K562 (cell line): Measurements from ENCODE around the gene USP46. TPM values are rescaled to one million over a fixed set of nuclear protein-coding genes. Genes with fewer than 3 reads are reported as not detected.

ENCODE experiments used
- ATAC-seq: fragments of 200-7000 bp; cut with Tn5 transposase; 3 replicates; pipeline ENCODE4 v1.9.1; 2020; ENCODE audit warnings: moderate library complexity
- BruUV-seq: library from RNA; stranded (reverse); fragments of 400-500 nt; replicated peaks from 2 replicates; lab custom pipeline; 2021; lab: Mats Ljungman, UMichigan
- CTCF ChIA-PET: fragments of 300-600 bp; formaldehyde crosslinking; extraction: SDS; loops from one replicate; lab custom pipeline; 2021; ENCODE audit warnings: low intra/inter-chr PET ratio; lab: Yijun Ruan, JAX
- POLR2A ChIA-PET: fragments of 300-600, 350-650 bp; sonication (Branson Sonifier 250); formaldehyde crosslinking; extraction: SDS; loops from one replicate; lab custom pipeline; 2021; ENCODE audit warnings: antibody characterized with exemption, inconsistent platforms; lab: Yijun Ruan, JAX
- DNase-seq, 4 experiments: peaks; one replicate each; pipeline versions ENCODE4 v3.0.0 to v3.0.0-alpha.2; 2011 to 2018; ENCODE audit warnings: low spot score in 3 of 4, mixed read lengths in 3 of 4; ENCODE audit errors: extremely low read depth in 1 of 4
- FAIRE-seq: peaks from 2 replicates; lab custom pipeline; 2011; peaks lifted over from hg19 to GRCh38; lab: Jason Lieb, UNC
- H2AFZ ChIP-seq: 2 replicates; pipeline ENCODE4 v1.6.0; 2011; ENCODE audit warnings: low read depth, low read length, control low read depth, inconsistent platforms
- H3K27ac ChIP-seq: fragments of 200-600 bp; 3 replicates; pipeline ENCODE4 v1.8.0; 2011; ENCODE audit warnings: low read depth, mild to moderate bottlenecking, control low read depth, inconsistent platforms, low read length, moderate library complexity, mixed read lengths; ENCODE audit errors: extremely low read depth
- H3K27me3 ChIP-seq, 2 experiments: fragments of 300-600 bp in 1 of 2; 2 replicates in 1 of 2; 3 replicates in 1 of 2; pipeline versions ENCODE4 v1.6.0 to v1.8.0; 2011; ENCODE audit warnings: inconsistent platforms in 2 of 2, low read length in 2 of 2, mild to moderate bottlenecking in 1 of 2, mixed read lengths in 1 of 2, moderate library complexity in 1 of 2; ENCODE audit not compliant: control insufficient read depth in 2 of 2, insufficient read depth in 2 of 2
- H3K36me3 ChIP-seq: fragments of 300-600 bp; 3 replicates; pipeline ENCODE4 v1.8.0; 2011; ENCODE audit warnings: mild to moderate bottlenecking, low read length, inconsistent platforms; ENCODE audit not compliant: control insufficient read depth, insufficient read depth
- H3K4me1 ChIP-seq, 2 experiments: fragments of 200-600 bp in 1 of 2; replicated peaks in 1 of 2; 2 replicates in 1 of 2; 3 replicates in 1 of 2; pipeline versions ENCODE4 v1.5.1 to v1.8.0; 2011; ENCODE audit warnings: inconsistent platforms in 2 of 2, low read length in 2 of 2, mild to moderate bottlenecking in 1 of 2, mixed read lengths in 1 of 2, moderate library complexity in 1 of 2; ENCODE audit not compliant: control insufficient read depth in 2 of 2, insufficient read depth in 2 of 2
- H3K4me2 ChIP-seq: 2 replicates; pipeline ENCODE4 v1.6.1; 2011; ENCODE audit warnings: low read length, control low read depth, inconsistent platforms, mixed read lengths; ENCODE audit not compliant: insufficient read depth
- H3K4me3 ChIP-seq: fragments of 200-600 bp; sonication (generic), shearing (Covaris generic); 2 replicates; pipeline ENCODE4 v1.5.1; 2016; ENCODE audit warnings: control low read depth, inconsistent platforms
- H3K79me2 ChIP-seq: fragments of 200-600 bp; 3 replicates; pipeline ENCODE4 v1.8.0; 2011; ENCODE audit warnings: low read length, inconsistent platforms; ENCODE audit not compliant: control insufficient read depth, insufficient read depth
- H3K9ac ChIP-seq, 2 experiments: 2 replicates each; pipeline versions ENCODE4 v1.6.0 to v1.6.1; 2011; ENCODE audit warnings: low read depth in 2 of 2, low read length in 2 of 2, control low read depth in 1 of 2, inconsistent platforms in 1 of 2, mild to moderate bottlenecking in 1 of 2, mixed read lengths in 1 of 2; ENCODE audit not compliant: insufficient read depth in 1 of 2
- H3K9me1 ChIP-seq: one replicate; pipeline ENCODE4 v1.6.0; 2011; ENCODE audit warnings: inconsistent platforms, mild to moderate bottlenecking, low read length, moderate library complexity; ENCODE audit not compliant: control insufficient read depth, insufficient read depth
- H3K9me3 ChIP-seq: replicated peaks from 2 replicates; pipeline ENCODE4 v1.5.1; 2011; ENCODE audit warnings: low read depth, low read length, inconsistent platforms; ENCODE audit not compliant: control insufficient read depth, insufficient read depth
- H4K20me1 ChIP-seq: replicated peaks from 2 replicates; pipeline ENCODE4 v1.6.1; 2011; ENCODE audit warnings: low read length, inconsistent platforms, mixed read lengths; ENCODE audit not compliant: control insufficient read depth, insufficient read depth
- ARHGAP35 ChIP-seq: fragments of 450-650 bp; IDR thresholded peaks from 2 replicates; pipeline ENCODE4 v1.6.1; 2018; ENCODE audit not compliant: partially characterized antibody
- ILF3 ChIP-seq: fragments of 450-650 bp; IDR thresholded peaks from 2 replicates; pipeline ENCODE4 v1.6.1; 2018; ENCODE audit warnings: antibody characterized with exemption, mild to moderate bottlenecking, moderate library complexity, borderline replicate concordance
- MYNN ChIP-seq, 2 experiments: sonication (generic); formaldehyde crosslinking in 1 of 2; IDR thresholded peaks; 2 replicates each; pipeline versions ENCODE4 v1.5.0 to v1.6.1; 2016 to 2020; ENCODE audit warnings: antibody characterized with exemption in 1 of 2, missing genetic modification reagents in 1 of 2
- PRPF4 ChIP-seq: fragments of 200-400 bp; formaldehyde crosslinking; IDR thresholded peaks from one replicate; pipeline ENCODE4 v1.6.1; 2017; ENCODE audit warnings: low read length, low read depth, mild to moderate bottlenecking; ENCODE audit not compliant: insufficient read depth, poor library complexity, severe bottlenecking
- ZBTB26 ChIP-seq: fragments of 450-650 bp; formaldehyde crosslinking; IDR thresholded peaks from 2 replicates; pipeline ENCODE4 v1.4.0; 2022; ENCODE audit warnings: missing genetic modification characterization
- ZEB2 ChIP-seq: fragments of 450-650 bp; IDR thresholded peaks from 2 replicates; pipeline ENCODE4 v1.6.1; 2016
- WGBS: fragments of 100-300 bp; shearing (Covaris generic); methylation state at CpG from one replicate; pipeline ENCODE4 v1.1.6; 2016; ENCODE audit warnings: low coverage, mixed read lengths; ENCODE audit not compliant: insufficient coverage; ENCODE audit errors: missing lambda C conversion rate; 5-methylcytosine and 5-hydroxymethylcytosine counted together
- in situ Hi-C: fragments of 300-500 bp; cut with MboI; formaldehyde crosslinking; loops from 4 replicates; pipeline ENCODE4 v1.15.0; 2018; ENCODE audit warnings: inconsistent platforms, mixed read lengths
- intact Hi-C: fragments of 100-400 bp; cut with micrococcal nuclease; formaldehyde crosslinking; loops from 2 replicates; pipeline ENCODE4 v1.14.2; 2022
- polyA plus RNA-seq, 8 experiments: library from polyadenylated mRNA; depleted of rRNA in 4 of 8; stranded (reverse) in 5 of 8; unstranded in 3 of 8; fragments of >200 nt; fragmentation: Nextera tagmentation in 2 of 8; fragmentation: Illumina TruSeq in 1 of 8; extraction: Ambion mirVana in 2 of 8; extraction: Trizol in 1 of 8; gene quantifications; 2 replicates each; pipeline versions ENCODE4 v1.2.1 to v1.2.3, GENCODE V29; 2011 to 2014; ENCODE audit warnings: inconsistent platforms in 1 of 8, missing spikeins in 1 of 8
- total RNA-seq, 7 experiments: library from RNA; depleted of rRNA in 6 of 7; stranded (reverse); fragments of >200 nt in 6 of 7; fragmentation: Illumina TruSeq in 2 of 7; extraction: Trizol in 2 of 7; gene quantifications; 2 replicates each; pipeline versions ENCODE4 v1.2.1 to v1.2.3, GENCODE V29; 2011 to 2021; ENCODE audit warnings: low replicate concordance in 1 of 7
- TF ChIP-seq, protein P1 (sequence below): fragments of 250-450 bp; sonication (Bioruptor Pico); IDR thresholded peaks from 2 replicates; pipeline ENCODE4 v1.4.0; 2020
- TF ChIP-seq, protein P2 (sequence below): fragments of 450-650 bp; IDR thresholded peaks from 2 replicates; pipeline ENCODE4 v1.6.1; 2016

The USP46 gene
- total and polyA plus RNA-seq, 9 of the 15 experiments (the other 6 are each of a cell fraction or from before 2014, with no cell fraction given): 3.0 to 11.7 (median 8.4) TPM

GRCh38 chr4:52661966-52662690, 3.0 kb upstream of the USP46 start:
- 72% methylated on average over 4 of the region's 4 CpGs for WGBS

More at GRCh38 chr4:52661966-52662690, 3.0 kb upstream of the USP46 start:
- Histone ChIP-seq H3K27me3 (no peaks in the 10 kb centered on the region), H3K9ac (no peak overlapping the region), H3K36me3 (peaks cover 10% of the 10 kb centered on the region; the same call in 2 of the 3 replicates), H3K79me2 (peaks cover 14% of the 10 kb centered on the region; the same call in 2 of the 3 replicates), H3K9me1 (no peaks in the 10 kb centered on the region), H2AFZ (no peak overlapping the region), H3K4me1 (peaks cover 12 to 21% of the 10 kb centered on the region in 2 experiments; a peak in 4 of 5 replicates), H4K20me1 (no peaks in the 10 kb centered on the region), H3K4me3 (no peak overlapping the region), H3K27ac (no peak overlapping the region), H3K4me2 (no peak overlapping the region), H3K9me3 (no peaks in the 10 kb centered on the region)
- ATAC-seq: no peak
- POLR2A ChIA-PET: interaction anchor here (1.0 to 1.3 kb wide), 2 partner anchors 14 to 50 kb away, joined by 3 to 5 read pairs; no protein-coding TSS in a partner anchor
- no peak for DNase-seq
- BruUV-seq: no TSS peak
- TF ChIP-seq ZBTB26 (CRISPR knock-in tag) (no peak), PRPF4 (no peak), ZEB2 (no peak), ILF3 (no peak), ARHGAP35 (no peak), MYNN (IDR thresholded peaks at IDR 0.05) (no peak), MYNN (CRISPR knock-in tag; IDR thresholded peaks at IDR 0.05) (no peak)
- TF ChIP-seq, protein P1, sequence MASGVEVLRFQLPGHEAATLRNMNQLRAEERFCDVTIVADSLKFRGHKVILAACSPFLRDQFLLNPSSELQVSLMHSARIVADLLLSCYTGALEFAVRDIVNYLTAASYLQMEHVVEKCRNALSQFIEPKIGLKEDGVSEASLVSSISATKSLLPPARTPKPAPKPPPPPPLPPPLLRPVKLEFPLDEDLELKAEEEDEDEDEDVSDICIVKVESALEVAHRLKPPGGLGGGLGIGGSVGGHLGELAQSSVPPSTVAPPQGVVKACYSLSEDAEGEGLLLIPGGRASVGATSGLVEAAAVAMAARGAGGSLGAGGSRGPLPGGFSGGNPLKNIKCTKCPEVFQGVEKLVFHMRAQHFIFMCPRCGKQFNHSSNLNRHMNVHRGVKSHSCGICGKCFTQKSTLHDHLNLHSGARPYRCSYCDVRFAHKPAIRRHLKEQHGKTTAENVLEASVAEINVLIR (CRISPR knock-in tag): no peak
- TF ChIP-seq, protein P2, sequence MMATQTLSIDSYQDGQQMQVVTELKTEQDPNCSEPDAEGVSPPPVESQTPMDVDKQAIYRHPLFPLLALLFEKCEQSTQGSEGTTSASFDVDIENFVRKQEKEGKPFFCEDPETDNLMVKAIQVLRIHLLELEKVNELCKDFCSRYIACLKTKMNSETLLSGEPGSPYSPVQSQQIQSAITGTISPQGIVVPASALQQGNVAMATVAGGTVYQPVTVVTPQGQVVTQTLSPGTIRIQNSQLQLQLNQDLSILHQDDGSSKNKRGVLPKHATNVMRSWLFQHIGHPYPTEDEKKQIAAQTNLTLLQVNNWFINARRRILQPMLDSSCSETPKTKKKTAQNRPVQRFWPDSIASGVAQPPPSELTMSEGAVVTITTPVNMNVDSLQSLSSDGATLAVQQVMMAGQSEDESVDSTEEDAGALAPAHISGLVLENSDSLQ: no peak
- in situ Hi-C loops: loop anchor here (10.0 kb wide), 1 partner anchor 117 kb away; no protein-coding TSS in a partner anchor
- peak; percentile 51 for FAIRE-seq
- intact Hi-C loops: loop anchor here (10.0 kb wide), 1 partner anchor 427 kb away; no protein-coding TSS in a partner anchor
- CTCF ChIA-PET: no interaction called here
